Upper lobe of left lung (tissue), 6 donors: Measurements from ENCODE around the gene MRNIP. TPM values are rescaled to one million over a fixed set of nuclear protein-coding genes. Genes with fewer than 3 reads are reported as not detected.

Experiments used
- ATAC-seq, 2 donors: fragments of 200-7000 bp; cut with Tn5 transposase; one replicate each; pipeline ENCODE4 v1.9.1; 2022; ENCODE audit warnings: mild to moderate bottlenecking in 2 of 2, moderate library complexity in 2 of 2; ENCODE audit not compliant: low FRiP score in 2 of 2
- DNase-seq, 2 donors: peaks; one replicate each; pipeline ENCODE4 v3.0.0-alpha.2; 2019 to 2020
- H3K27ac ChIP-seq, 4 donors: fragments of 200-600 bp; sonication (generic); one replicate each; pipeline ENCODE4 v1.5.1; 2016 to 2019
- H3K27me3 ChIP-seq, 4 donors: fragments of 200-600 bp; sonication (generic); one replicate each; pipeline ENCODE4 v1.5.1; 2017 to 2019
- H3K36me3 ChIP-seq, 4 donors: fragments of 200-600 bp; sonication (generic); one replicate each; pipeline ENCODE4 v1.5.1; 2016 to 2019
- H3K4me1 ChIP-seq, 4 donors: fragments of 200-600 bp; sonication (generic); one replicate each; pipeline ENCODE4 v1.5.1; 2018 to 2019
- H3K4me3 ChIP-seq, 4 donors: fragments of 200-600 bp; sonication (generic); one replicate each; pipeline ENCODE4 v1.5.1; 2017 to 2019; ENCODE audit warnings: mild to moderate bottlenecking in 2 of 4, moderate library complexity in 1 of 4
- H3K9me3 ChIP-seq, 4 donors: fragments of 200-600 bp; sonication (generic); one replicate each; pipeline ENCODE4 v1.5.1; 2018 to 2019
- CTCF ChIP-seq, 6 experiments: fragments of 450-650 bp in 4 of 6; fragments of 200-600 bp in 2 of 6; sonication (generic) in 2 of 6; IDR thresholded peaks; one replicate each; pipeline ENCODE4 v1.5.1; 2016 to 2019; ENCODE audit warnings: antibody characterized with exemption in 6 of 6
- EP300 ChIP-seq, 4 donors: sonication (generic); formaldehyde crosslinking; IDR thresholded peaks; one replicate each; pipeline ENCODE4 v1.5.1; 2017; ENCODE audit warnings: antibody characterized with exemption in 4 of 4, control low read depth in 2 of 4
- POLR2A ChIP-seq, 4 donors: fragments of 450-650 bp; IDR thresholded peaks; one replicate each; pipeline ENCODE4 v1.5.1; 2016 to 2017; ENCODE audit warnings: antibody characterized with exemption in 4 of 4, mild to moderate bottlenecking in 2 of 4
- POLR2AphosphoS5 ChIP-seq, 2 donors: sonication (generic); formaldehyde crosslinking; IDR thresholded peaks; one replicate each; pipeline ENCODE4 v1.5.1; 2017; ENCODE audit warnings: antibody characterized with exemption in 2 of 2
- WGBS, 2 donors: methylation state at CpG; one replicate each; pipeline ENCODE4 v1.1.5; 2017 to 2018; 5-methylcytosine and 5-hydroxymethylcytosine counted together
- total RNA-seq, 6 donors: library from RNA; depleted of rRNA in 4 of 6; stranded (reverse); fragments of >200 nt in 4 of 6; gene quantifications; one replicate each; pipeline versions ENCODE4 v1.1.0 to v1.2.1, GENCODE V29; 2016 to 2021
- donor health status: DM: no; HTN: no; CAD: no; lungs with moderate emphysema.
- donor health status: DM: no; HTN: yes; CAD: no; lungs with severe emphysema.

Gene MRNIP
- total RNA-seq, 6 donors from 2014 or later, result 20.7 to 142 (median 33.2) TPM

- H3K36me3 ChIP-seq, result peaks cover 12 to 94% (median 77%) of the 10 kb centered on the region in 4 donors
- TF ChIP-seq CTCF (IDR thresholded peaks at IDR 0.05) (peak in 2 of 6 experiments; percentile 13 to 60), EP300 (IDR thresholded peaks at IDR 0.05) (no peak)
- no peaks in the 10 kb centered on the region for H3K9me3 ChIP-seq
- H3K4me1 ChIP-seq, result no peaks in the 10 kb centered on the region
- DNase-seq (no peak), ATAC-seq (peak in 1 of 2 donors; percentile 33)
- H3K27me3 ChIP-seq, result no peaks in the 10 kb centered on the region
- 70 to 94% methylated on average over 4 to 15 of the region's 17 CpGs for WGBS, 2 donors
- H3K27ac ChIP-seq, result no peak overlapping the region
- H3K4me3 ChIP-seq, result no peak overlapping the region
These were observed 11.8 kb upstream of the MRNIP start for GRCh38 chr5:179870403-179870903.

GRCh38 chr5:179869641-179870402, 11.2 kb upstream of the MRNIP start:
- Histone ChIP-seq H3K4me1 (no peaks in the 10 kb centered on the region), H3K4me3 (no peak overlapping the region), H3K27me3 (no peaks in the 10 kb centered on the region), H3K36me3 (peaks cover 12 to 94% (median 80%) of the 10 kb centered on the region in 4 donors), H3K9me3 (no peaks in the 10 kb centered on the region), H3K27ac (no peak overlapping the region)
- 92 to 100% methylated on average over 6 to 15 of the region's 16 CpGs for WGBS, 2 donors
- ATAC-seq (no peak), DNase-seq (no peak)
- TF ChIP-seq POLR2AphosphoS5 (IDR thresholded peaks at IDR 0.05) (no peak), POLR2A (IDR thresholded peaks at IDR 0.05) (no peak), EP300 (IDR thresholded peaks at IDR 0.05) (no peak), CTCF (IDR thresholded peaks at IDR 0.05) (no peak)

GRCh38 chr5:179869101-179869500, 10.5 kb upstream of the MRNIP start:
- Histone ChIP-seq H3K27me3 (no peaks in the 10 kb centered on the region), H3K9me3 (no peaks in the 10 kb centered on the region), H3K27ac (no peak overlapping the region), H3K4me3 (no peak overlapping the region), H3K36me3 (peaks cover 5 to 94% (median 78%) of the 10 kb centered on the region in 4 donors), H3K4me1 (no peaks in the 10 kb centered on the region)
- TF ChIP-seq POLR2AphosphoS5 (IDR thresholded peaks at IDR 0.05) (no peak), CTCF (IDR thresholded peaks at IDR 0.05) (no peak), POLR2A (IDR thresholded peaks at IDR 0.05) (no peak), EP300 (IDR thresholded peaks at IDR 0.05) (no peak)
- DNase-seq (no peak), ATAC-seq (no peak)
- 71 to 91% methylated on average over 1 to 5 of the region's 5 CpGs for WGBS, 2 donors

- ATAC-seq, result no peak
- Histone ChIP-seq H3K27ac (no peak overlapping the region), H3K36me3 (peaks cover 0 to 94% (median 79%) of the 10 kb centered on the region in 4 donors), H3K27me3 (no peaks in the 10 kb centered on the region), H3K4me1 (no peaks in the 10 kb centered on the region), H3K9me3 (no peaks in the 10 kb centered on the region), H3K4me3 (no peak overlapping the region)
- peak in 1 of 2 donors; percentile 75 for DNase-seq
- 97% methylated on average over 10 to 13 of the region's 14 CpGs for WGBS, 2 donors
- TF ChIP-seq POLR2A (IDR thresholded peaks at IDR 0.05) (no peak), EP300 (IDR thresholded peaks at IDR 0.05) (no peak)
These were observed 9.9 kb upstream of the MRNIP start for GRCh38 chr5:179868541-179868940.

GRCh38 chr5:179867476-179867875, 8.9 kb upstream of the MRNIP start:
- WGBS, 2 donors, result 78 to 95% methylated on average over 2 to 11 of the region's 11 CpGs
- no peaks in the 10 kb centered on the region for H3K4me1 ChIP-seq
- no peak for ATAC-seq
- H3K27ac ChIP-seq, result no peak overlapping the region
- peaks cover 0 to 94% (median 79%) of the 10 kb centered on the region in 4 donors for H3K36me3 ChIP-seq
- H3K9me3 ChIP-seq, result no peaks in the 10 kb centered on the region
- DNase-seq, result no peak
- H3K27me3 ChIP-seq, result no peaks in the 10 kb centered on the region
- H3K4me3 ChIP-seq, result no peak overlapping the region
- TF ChIP-seq EP300 (IDR thresholded peaks at IDR 0.05) (no peak), CTCF (IDR thresholded peaks at IDR 0.05) (no peak), POLR2A (IDR thresholded peaks at IDR 0.05) (no peak), POLR2AphosphoS5 (IDR thresholded peaks at IDR 0.05) (no peak)
